Measurements from ENCODE around the gene CCT8. TPM values are rescaled to one million over a fixed set of nuclear protein-coding genes. Genes with fewer than 3 reads are reported as not detected.

CCT8 gene
- total RNA-seq, 1 donor from 2014 or later, result 179 TPM

- H3K36me3 Mint-ChIP-seq (ENCODE audit: low read depth), result peaks cover 21% of the 10 kb centered on the region
- DNase-seq (no peak), ATAC-seq (ENCODE audit: low read depth) (no peak)
- H3K4me1 Mint-ChIP-seq, result peaks cover 11% of the 10 kb centered on the region
- H3K4me3 Mint-ChIP-seq, result no peak overlapping the region
- ChIA-PET POLR2A (interaction anchor here (0.6 kb wide), 1 partner anchor 11 kb away, joined by 3 read pairs; no protein-coding TSS in a partner anchor), CTCF (interaction anchor here (2.7 kb wide), 1 partner anchor 275 kb away, joined by 11 read pairs; no protein-coding TSS in a partner anchor)
- intact Hi-C loops (cut with micrococcal nuclease), result loop anchor here (10.0 kb wide), 1 partner anchor 1988 kb away; no protein-coding TSS in a partner anchor
- no peak for TF ChIP-seq CTCF (IDR thresholded peaks at IDR 0.05)
- no peaks in the 10 kb centered on the region for H3K27me3 Mint-ChIP-seq
- H3K9me3 Mint-ChIP-seq, result no peaks in the 10 kb centered on the region
- H3K27ac Mint-ChIP-seq, result no peak overlapping the region
Measured at GRCh38 chr21:29096218-29097015, 23.0 kb upstream of the CCT8 start.

GRCh38 chr21:29092102-29092959 is 18.9 kb upstream of the CCT8 start:
- H3K27me3 Mint-ChIP-seq, result no peaks in the 10 kb centered on the region
- no peak overlapping the region for H3K27ac Mint-ChIP-seq
- ATAC-seq (ENCODE audit: low read depth), result no peak

GRCh38 chr21:29091033-29091432 is 17.6 kb upstream of the CCT8 start:
- POLR2A ChIA-PET, result interaction anchor here (1.4 to 1.7 kb wide), 2 partner anchors 208 to 282 kb away, joined by 3 to 5 read pairs; partner anchors contain the start of gene BACH1
- intact Hi-C loops (cut with micrococcal nuclease), result loop anchor here (2.0 to 10.0 kb wide), 5 partner anchors 36 to 1994 kb away; no protein-coding TSS in a partner anchor
- ATAC-seq (ENCODE audit: low read depth) (no peak), DNase-seq (no peak)
- CTCF ChIA-PET, result interaction anchor here (0.8 to 8.3 kb wide), 7 partner anchors 73 to 758 kb away, joined by 3 to 91 read pairs (median 6); no protein-coding TSS in a partner anchor
- Mint-ChIP-seq H3K27me3 (no peaks in the 10 kb centered on the region), H3K4me1 (no peaks in the 10 kb centered on the region), H3K9me3 (no peaks in the 10 kb centered on the region), H3K27ac (no peak overlapping the region), H3K36me3 (ENCODE audit: low read depth) (peaks cover 28% of the 10 kb centered on the region), H3K4me3 (no peak overlapping the region)
- TF ChIP-seq CTCF (IDR thresholded peaks at IDR 0.05), result no peak

More at GRCh38 chr21:29092102-29092959, 18.9 kb upstream of the CCT8 start:
- H3K36me3 Mint-ChIP-seq (ENCODE audit: low read depth), result peaks cover 18% of the 10 kb centered on the region
- no peak for TF ChIP-seq CTCF (IDR thresholded peaks at IDR 0.05)
- no peaks in the 10 kb centered on the region for H3K9me3 Mint-ChIP-seq
- POLR2A ChIA-PET, result interaction anchor here (0.6 kb wide), 1 partner anchor 71 kb away, joined by 4 read pairs; no protein-coding TSS in a partner anchor
- CTCF ChIA-PET, result interaction anchor here (0.8 to 8.3 kb wide), 7 partner anchors 78 to 757 kb away, joined by 3 to 91 read pairs (median 3); no protein-coding TSS in a partner anchor
- H3K4me1 Mint-ChIP-seq, result no peaks in the 10 kb centered on the region
- no peak for DNase-seq
- H3K4me3 Mint-ChIP-seq, result no peak overlapping the region
- intact Hi-C loops (cut with micrococcal nuclease), result loop anchor here (5.0 to 10.0 kb wide), 2 partner anchors 35 to 1992 kb away; no protein-coding TSS in a partner anchor

- no peak for ATAC-seq (ENCODE audit: low read depth)
- Mint-ChIP-seq H3K4me1 (peaks cover 11% of the 10 kb centered on the region), H3K36me3 (ENCODE audit: low read depth) (peaks cover 15% of the 10 kb centered on the region), H3K9me3 (no peaks in the 10 kb centered on the region), H3K27ac (no peak overlapping the region), H3K4me3 (no peak overlapping the region), H3K27me3 (no peaks in the 10 kb centered on the region)
- intact Hi-C loops (cut with micrococcal nuclease), result no loop called here
- CTCF ChIA-PET, result interaction anchor here (0.5 to 8.3 kb wide), 2 partner anchors 118 to 286 kb away, joined by 3 to 91 read pairs; no protein-coding TSS in a partner anchor
- POLR2A ChIA-PET, result interaction anchor here (0.5 to 0.6 kb wide), 2 partner anchors 11 to 48 kb away, joined by 3 to 8 read pairs; no protein-coding TSS in a partner anchor
- no peak for DNase-seq
- TF ChIP-seq CTCF (IDR thresholded peaks at IDR 0.05), result no peak
Measured at GRCh38 chr21:29085106-29085752, 11.8 kb upstream of the CCT8 start.

Measured in activated B cell treated with CpG ODN at 0.5 μM for 24 hours (primary cell).